CD4-positive, alpha-beta T cell (primary cell): ENCODE measurements around the gene SCGB1C1. TPM values are rescaled to one million over a fixed set of nuclear protein-coding genes. Genes with fewer than 3 reads are reported as not detected.
A peak's percentile ranks its signal among the peaks of the same experiment; 100 is the strongest.

Experiments used
- ATAC-seq: fragments of 200-7000 bp; cut with Tn5 transposase; one replicate; pipeline ENCODE4 v1.10.0; 2022; ENCODE audit warnings: mild to moderate bottlenecking; ENCODE audit not compliant: poor library complexity
- CTCF ChIA-PET: fragments of 350-600 bp; sonication (Branson Sonifier 250); formaldehyde crosslinking; loops from one replicate; lab custom pipeline; 2021; ENCODE audit warnings: antibody characterized with exemption, inconsistent platforms; lab: Charles Lee
- POLR2A ChIA-PET: fragments of 350-600 bp; sonication (Branson Sonifier 250); formaldehyde crosslinking; loops from one replicate; lab custom pipeline; 2021; ENCODE audit warnings: antibody characterized with exemption, inconsistent platforms; lab: Charles Lee
- DNase-seq, 14 experiments: peaks; one replicate each; pipeline ENCODE4 v3.0.0-alpha.2; 2013 to 2020; ENCODE audit warnings: mixed read lengths in 2 of 14
- H3K27ac ChIP-seq, 2 donors: one replicate each; pipeline versions ENCODE4 v1.5.1 to v1.7.0; 2013; ENCODE audit warnings: low read length in 2 of 2, low read depth in 1 of 2, mild to moderate bottlenecking in 1 of 2
- H3K27me3 ChIP-seq, 2 experiments: 1 replicate in 1 of 2; 2 replicates in 1 of 2; pipeline versions ENCODE4 v1.6.1 to v1.7.0; 2013; ENCODE audit warnings: low read length in 2 of 2, control low read depth in 1 of 2, mild to moderate bottlenecking in 1 of 2, moderate library complexity in 1 of 2; ENCODE audit not compliant: insufficient read depth in 2 of 2, control insufficient read depth in 1 of 2
- H3K36me3 ChIP-seq: one replicate; pipeline ENCODE4 v1.6.1; 2013; ENCODE audit warnings: low read length, control low read depth; ENCODE audit not compliant: insufficient read depth
- H3K4me1 ChIP-seq: one replicate; pipeline ENCODE4 v1.6.1; 2013; ENCODE audit warnings: low read length, control low read depth; ENCODE audit not compliant: insufficient read depth
- H3K4me3 ChIP-seq: one replicate; pipeline ENCODE4 v1.5.1; 2013; ENCODE audit warnings: mild to moderate bottlenecking, low read length, moderate library complexity
- H3K9me3 ChIP-seq, 2 experiments: 1 replicate in 1 of 2; 2 replicates in 1 of 2; pipeline versions ENCODE4 v1.6.1 to v1.7.0; 2013; ENCODE audit warnings: low read length in 2 of 2, mild to moderate bottlenecking in 2 of 2, control low read depth in 1 of 2, moderate library complexity in 1 of 2; ENCODE audit not compliant: control insufficient read depth in 1 of 2, insufficient read depth in 1 of 2
- H3K27ac Mint-ChIP-seq: one replicate; pipeline ENCODE4 v1.8.0; 2020; ENCODE audit warnings: mixed read lengths
- H3K27me3 Mint-ChIP-seq: one replicate; pipeline ENCODE4 v1.8.0; 2021; ENCODE audit warnings: mixed read lengths
- H3K36me3 Mint-ChIP-seq: one replicate; pipeline ENCODE4 v1.8.0; 2021; ENCODE audit warnings: low read depth, mixed read lengths
- H3K4me1 Mint-ChIP-seq: one replicate; pipeline ENCODE4 v1.8.0; 2021; ENCODE audit warnings: low read depth, mixed read lengths
- H3K4me3 Mint-ChIP-seq: one replicate; pipeline ENCODE4 v1.8.0; 2020; ENCODE audit warnings: mild to moderate bottlenecking, mixed read lengths
- H3K9me3 Mint-ChIP-seq: one replicate; pipeline ENCODE4 v1.8.0; 2020; ENCODE audit warnings: mixed read lengths
- CTCF ChIP-seq: fragments of 200-600 bp; IDR thresholded peaks from one replicate; pipeline ENCODE4 v1.8.0; 2022; ENCODE audit warnings: antibody characterized with exemption, mild to moderate bottlenecking
- intact Hi-C, 2 experiments: fragments of 100-400 bp; cut with DNase I in 1 of 2; cut with micrococcal nuclease in 1 of 2; formaldehyde crosslinking; loops; one replicate each; pipeline versions ENCODE4 v1.15.1 to v1.9.0; 2023 to 2025; cut with DNase I, micrococcal nuclease
- total RNA-seq, 174 experiments: library from RNA in 2 of 174; stranded (reverse) in 2 of 174; gene quantifications; one replicate each; pipeline ENCODE4 v1.2.3 and lab custom pipeline; 2021 to 2026

The SCGB1C1 gene
- total RNA-seq, 2 experiments from 2014 or later, result not detected

GRCh38 chr11:204587-205109 is 11.8 kb downstream of the SCGB1C1 start:
- intact Hi-C loops, result loop anchor here in 1 of 2 experiments (5.0 kb wide), 6 partner anchors 48 to 303 kb away; partner anchors contain the start of genes IFITM1, PTDSS2 and RNH1
- Histone ChIP-seq H3K4me1 (peaks cover 71% of the 10 kb centered on the region), H3K27ac (no peak overlapping the region), H3K9me3 (no peaks in the 10 kb centered on the region), H3K36me3 (peaks cover 39% of the 10 kb centered on the region), H3K4me3 (no peak overlapping the region), H3K27me3 (no peaks in the 10 kb centered on the region)
- no peaks in the 10 kb centered on the region for H3K27me3 Mint-ChIP-seq
- no peaks in the 10 kb centered on the region for H3K9me3 Mint-ChIP-seq
- ATAC-seq (no peak), DNase-seq (peak in 3 of 14 experiments; percentile 1 to 32 (median 25))
- H3K27ac Mint-ChIP-seq, result peak overlapping the region; percentile 79
- H3K36me3 Mint-ChIP-seq, result peaks cover 79% of the 10 kb centered on the region
- POLR2A ChIA-PET, result no interaction called here
- peak overlapping the region; percentile 95 for H3K4me3 Mint-ChIP-seq
- peaks cover 65% of the 10 kb centered on the region for H3K4me1 Mint-ChIP-seq
- TF ChIP-seq CTCF, result no peak
- CTCF ChIA-PET, result interaction anchor here (1.3 kb wide), 1 partner anchor 244 kb away, joined by 4 read pairs; no protein-coding TSS in a partner anchor

- POLR2A ChIA-PET, result interaction anchor here (2.6 to 3.3 kb wide), 2 partner anchors 150 to 301 kb away, joined by 18 to 50 read pairs; partner anchors contain the start of gene RNH1
Observed at GRCh38 chr11:205221-206001, 12.5 kb downstream of the SCGB1C1 start.

More at GRCh38 chr11:205221-206001, 12.5 kb downstream of the SCGB1C1 start:
- peaks cover 44% of the 10 kb centered on the region for H3K36me3 ChIP-seq
- H3K4me1 ChIP-seq, result peaks cover 79% of the 10 kb centered on the region
- ATAC-seq (no peak), DNase-seq (peak in 2 of 14 experiments; percentile 29 to 31)
- peak overlapping the region; percentile 95 for H3K4me3 Mint-ChIP-seq
- no peak overlapping the region for H3K27ac ChIP-seq
- H3K4me3 ChIP-seq, result no peak overlapping the region
- no peaks in the 10 kb centered on the region for H3K27me3 ChIP-seq
- H3K36me3 Mint-ChIP-seq, result peaks cover 87% of the 10 kb centered on the region
- no peaks in the 10 kb centered on the region for H3K27me3 Mint-ChIP-seq
- peaks cover 72% of the 10 kb centered on the region for H3K4me1 Mint-ChIP-seq
- intact Hi-C loops, result loop anchor here in 1 of 2 experiments (5.0 kb wide), 6 partner anchors 47 to 302 kb away; partner anchors contain the start of genes IFITM1, PTDSS2 and RNH1
- H3K27ac Mint-ChIP-seq, result peak overlapping the region; percentile 99
- no peak for TF ChIP-seq CTCF
- no peaks in the 10 kb centered on the region for H3K9me3 ChIP-seq
- CTCF ChIA-PET, result interaction anchor here (1.3 kb wide), 1 partner anchor 243 kb away, joined by 4 read pairs; no protein-coding TSS in a partner anchor
- no peaks in the 10 kb centered on the region for H3K9me3 Mint-ChIP-seq
